GM19395 (cell line): ENCODE measurements around the gene TACC2.

Experiments
- ATAC-seq: cut with Tn5 transposase; IDR thresholded peaks from one replicate; pipeline ENCODE4 v1.9.1; 2021; ENCODE audit warnings: mild to moderate bottlenecking, moderate library complexity; ENCODE audit not compliant: unreplicated experiment

TACC2 gene

DNA sequence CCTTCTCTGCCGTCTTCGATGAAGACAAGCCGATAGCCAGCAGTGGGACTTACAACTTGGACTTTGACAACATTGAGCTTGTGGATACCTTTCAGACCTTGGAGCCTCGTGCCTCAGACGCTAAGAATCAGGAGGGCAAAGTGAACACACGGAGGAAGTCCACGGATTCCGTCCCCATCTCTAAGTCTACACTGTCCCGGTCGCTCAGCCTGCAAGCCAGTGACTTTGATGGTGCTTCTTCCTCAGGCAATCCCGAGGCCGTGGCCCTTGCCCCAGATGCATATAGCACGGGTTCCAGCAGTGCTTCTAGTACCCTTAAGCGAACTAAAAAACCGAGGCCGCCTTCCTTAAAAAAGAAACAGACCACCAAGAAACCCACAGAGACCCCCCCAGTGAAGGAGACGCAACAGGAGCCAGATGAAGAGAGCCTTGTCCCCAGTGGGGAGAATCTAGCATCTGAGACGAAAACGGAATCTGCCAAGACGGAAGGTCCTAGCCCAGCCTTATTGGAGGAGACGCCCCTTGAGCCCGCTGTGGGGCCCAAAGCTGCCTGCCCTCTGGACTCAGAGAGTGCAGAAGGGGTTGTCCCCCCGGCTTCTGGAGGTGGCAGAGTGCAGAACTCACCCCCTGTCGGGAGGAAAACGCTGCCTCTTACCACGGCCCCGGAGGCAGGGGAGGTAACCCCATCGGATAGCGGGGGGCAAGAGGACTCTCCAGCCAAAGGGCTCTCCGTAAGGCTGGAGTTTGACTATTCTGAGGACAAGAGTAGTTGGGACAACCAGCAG lies 221.7 kb downstream of the TACC2 start:
- ATAC-seq, result no peak

DNA sequence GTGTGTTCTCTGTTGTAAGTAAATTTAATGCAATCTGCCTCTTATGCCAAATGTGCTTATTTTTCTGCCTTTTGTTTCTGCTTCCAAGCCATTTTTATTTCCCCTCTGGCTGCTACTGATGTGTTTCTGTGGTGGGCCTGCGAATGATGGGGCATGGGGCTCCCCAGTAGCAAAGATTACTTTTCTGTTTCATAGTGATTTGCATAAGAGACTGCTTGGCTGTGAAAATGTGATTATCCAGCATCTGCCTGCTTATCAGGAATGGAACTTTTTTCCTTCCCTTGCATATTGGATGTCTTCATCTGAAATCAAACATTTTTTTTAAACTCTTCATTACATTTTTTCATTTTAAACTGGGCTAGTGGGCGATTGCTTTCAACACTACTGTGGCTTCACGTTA lies 224.4 kb downstream of the TACC2 start:
- no peak for ATAC-seq

DNA sequence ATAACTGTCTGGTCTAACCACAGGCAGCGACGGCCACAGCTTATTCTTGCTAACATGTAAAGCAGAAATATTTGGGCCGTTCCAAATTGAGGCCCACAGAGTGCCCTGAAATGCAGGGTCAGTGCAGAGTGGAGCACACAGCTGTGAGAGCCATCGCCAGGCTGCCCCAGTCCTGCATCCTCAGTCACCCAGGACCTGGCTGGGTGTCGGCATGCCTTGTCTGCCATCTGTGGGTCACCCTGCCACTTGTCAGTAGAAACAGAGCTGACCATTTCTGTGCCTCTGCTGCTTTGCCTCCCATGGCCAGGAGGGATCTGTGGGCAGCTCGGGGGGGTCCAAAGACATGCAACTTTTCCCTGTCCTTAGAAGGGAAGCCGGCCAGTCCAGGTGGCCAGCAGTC lies 224.8 kb downstream of the TACC2 start:
- ATAC-seq, result no peak

DNA sequence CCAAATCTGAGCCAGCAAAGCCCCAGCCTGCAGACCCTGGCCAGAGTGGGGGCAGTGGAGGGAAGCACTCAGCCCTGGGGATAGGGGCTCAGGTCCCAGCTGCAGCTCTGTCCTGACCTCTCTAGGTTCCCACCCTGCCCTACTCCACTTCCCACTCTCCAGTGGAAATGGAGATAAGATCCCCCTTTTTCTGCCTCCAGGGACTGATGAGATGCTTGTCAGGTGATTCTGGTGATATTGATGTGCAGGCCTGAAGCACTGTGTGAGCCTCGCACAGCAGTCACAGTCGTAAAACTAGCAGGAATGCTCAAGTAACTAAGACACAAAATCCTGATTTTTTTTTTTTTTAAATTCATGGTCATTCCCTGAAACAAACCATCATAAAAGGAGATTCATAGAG lies 227.1 kb downstream of the TACC2 start:
- no peak for ATAC-seq

DNA sequence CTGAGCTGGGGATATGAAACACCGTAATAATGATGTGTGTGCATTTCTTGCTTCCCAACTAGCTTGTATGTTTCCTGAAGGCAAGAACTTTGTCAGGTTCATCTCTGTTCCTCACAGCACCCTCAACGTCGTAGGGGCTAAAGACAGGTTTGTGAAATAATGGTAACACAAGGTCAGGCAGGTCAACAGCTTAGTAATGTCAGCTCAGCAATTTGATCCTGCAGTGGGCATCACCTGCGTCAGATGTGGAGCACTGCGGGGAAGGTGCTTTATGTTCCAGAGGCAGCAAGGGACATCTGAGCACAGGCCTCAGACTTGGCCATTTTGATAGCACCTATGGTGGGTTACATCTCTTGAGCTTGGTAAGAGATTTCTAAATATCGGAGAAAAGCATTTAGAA lies 230.4 kb downstream of the TACC2 start:
- no peak for ATAC-seq

DNA sequence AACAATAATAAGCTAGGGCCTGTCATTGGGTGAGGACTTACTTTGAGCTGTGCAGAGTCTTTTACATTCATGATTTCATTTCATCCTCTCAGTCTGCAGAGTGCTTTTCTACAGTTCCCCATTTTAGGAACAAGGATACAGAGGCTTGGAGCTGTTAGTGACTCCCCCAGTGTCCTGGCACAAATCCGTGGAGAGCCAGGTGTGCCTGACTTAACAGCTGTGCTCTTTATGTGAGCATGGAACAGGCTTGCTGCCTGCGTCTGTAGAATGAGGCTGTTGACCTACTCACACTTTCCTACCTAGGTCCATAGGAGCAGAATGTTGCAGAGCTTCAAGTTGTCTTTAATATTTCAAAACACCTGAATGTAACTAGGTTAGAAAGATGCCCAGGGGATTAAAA lies 231.8 kb downstream of the TACC2 start:
- no peak for ATAC-seq

DNA sequence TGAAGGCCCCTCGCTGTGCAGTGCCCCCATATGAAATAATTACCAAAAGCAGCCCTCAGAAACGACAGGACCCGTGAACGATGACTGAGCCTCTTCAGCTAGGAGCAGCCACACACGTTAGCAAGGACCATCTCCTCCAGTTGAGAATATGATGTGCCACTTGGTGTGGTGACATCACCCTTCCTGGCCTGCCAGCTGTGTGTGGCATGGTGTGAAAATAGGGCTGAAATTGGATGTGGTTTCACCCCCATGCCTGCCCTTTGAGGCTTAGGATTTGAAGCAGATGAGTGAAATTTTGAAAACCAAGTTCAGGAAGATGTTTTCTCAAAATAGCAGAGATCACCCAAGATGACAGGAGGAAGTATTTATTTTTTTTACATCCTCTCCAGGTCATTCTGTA lies 233.0 kb downstream of the TACC2 start:
- ATAC-seq, result no peak

DNA sequence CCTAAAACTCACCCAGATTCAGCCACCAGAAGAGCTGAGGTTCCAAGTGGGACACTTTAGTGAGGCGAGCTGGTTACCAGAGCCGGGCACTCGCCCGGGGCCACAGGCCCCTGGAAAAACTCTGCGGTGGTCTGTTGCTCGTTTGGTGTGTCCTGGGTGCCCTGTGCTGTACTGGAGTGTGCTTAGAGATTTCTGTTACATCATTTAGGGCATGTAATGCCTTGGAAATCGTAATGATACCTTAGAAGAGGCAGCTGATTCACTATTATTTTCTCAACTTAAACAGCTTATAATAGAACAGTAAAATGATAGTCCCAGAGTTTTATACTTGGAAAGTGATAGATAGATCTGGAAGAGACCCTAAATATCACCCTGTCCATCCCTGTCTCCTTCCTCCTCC lies 233.7 kb downstream of the TACC2 start:
- ATAC-seq, result no peak

DNA sequence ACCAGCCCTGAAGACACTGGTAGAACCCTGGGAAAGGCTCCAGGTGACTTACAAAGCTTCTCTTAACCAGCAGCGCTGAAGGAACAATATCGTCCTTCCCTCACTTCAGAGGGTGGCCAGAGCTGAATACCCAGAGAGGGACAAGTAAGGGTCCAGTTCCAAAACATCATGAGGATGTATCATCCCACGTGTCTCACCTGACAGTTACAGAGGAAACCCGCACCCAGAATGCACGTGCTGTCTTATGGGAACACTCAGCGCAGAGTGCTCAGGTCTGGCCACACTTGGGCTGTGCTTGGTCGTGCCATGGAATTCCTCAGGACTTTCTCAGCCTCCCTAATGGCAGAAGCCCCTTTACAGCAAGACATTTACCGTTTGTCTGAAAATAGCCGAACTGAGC lies 235.2 kb downstream of the TACC2 start:
- ATAC-seq, result no peak

DNA sequence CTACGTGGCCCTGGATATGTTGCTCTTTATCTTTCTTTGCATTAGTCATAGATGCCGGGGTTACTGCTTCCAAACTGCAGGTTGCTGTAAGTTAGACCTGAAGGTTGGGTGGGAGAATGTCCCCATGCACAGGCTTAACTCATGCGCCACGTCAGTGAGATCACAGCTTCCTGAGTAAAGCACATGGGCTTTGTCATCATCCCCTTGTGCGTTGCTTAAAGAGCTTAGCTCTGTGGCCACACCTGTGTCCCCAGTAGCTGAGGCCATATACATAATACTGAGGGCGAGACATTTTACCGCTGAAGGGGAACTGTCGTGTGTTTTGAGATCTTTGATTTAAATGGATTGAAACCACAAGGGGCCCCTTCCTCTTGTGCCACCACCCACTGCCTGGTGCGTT lies 236.4 kb downstream of the TACC2 start:
- ATAC-seq, result no peak

DNA sequence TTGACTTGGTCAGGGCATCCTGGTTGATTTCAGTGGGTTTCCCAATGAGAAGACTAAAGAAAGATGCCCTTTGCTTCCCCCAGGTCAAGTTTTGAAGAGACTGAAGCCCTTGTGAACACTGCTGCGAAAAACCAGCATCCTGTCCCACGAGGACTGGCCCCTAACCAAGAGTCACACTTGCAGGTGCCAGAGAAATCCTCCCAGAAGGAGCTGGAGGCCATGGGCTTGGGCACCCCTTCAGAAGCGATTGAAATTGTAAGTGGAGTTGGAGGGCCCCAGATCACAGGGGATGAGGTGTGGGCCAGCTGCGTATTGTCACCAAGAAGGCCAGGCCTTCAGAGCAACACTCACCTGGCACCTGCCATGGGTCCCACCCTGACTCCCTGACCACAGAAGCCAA lies 238.8 kb downstream of the TACC2 start:
- ATAC-seq, result no peak

DNA sequence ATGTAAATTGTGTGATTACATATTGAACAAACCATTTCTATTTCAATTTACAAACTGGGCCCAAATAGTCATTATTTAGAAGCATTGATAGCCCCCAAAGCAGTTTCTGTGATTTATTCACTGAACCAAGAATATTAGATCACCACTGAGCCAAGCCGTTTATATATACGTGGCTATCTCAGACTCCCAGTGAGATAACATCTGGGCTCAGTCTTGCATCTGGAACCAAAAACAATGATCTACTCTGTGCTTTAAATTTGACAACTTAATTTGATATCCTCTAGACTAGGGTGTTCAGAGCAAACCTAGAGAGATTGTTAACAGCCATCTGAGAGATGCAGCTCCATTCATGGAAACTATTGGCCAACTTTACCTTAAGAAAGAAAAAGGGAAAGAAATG lies 240.7 kb downstream of the TACC2 start:
- ATAC-seq, result no peak

DNA sequence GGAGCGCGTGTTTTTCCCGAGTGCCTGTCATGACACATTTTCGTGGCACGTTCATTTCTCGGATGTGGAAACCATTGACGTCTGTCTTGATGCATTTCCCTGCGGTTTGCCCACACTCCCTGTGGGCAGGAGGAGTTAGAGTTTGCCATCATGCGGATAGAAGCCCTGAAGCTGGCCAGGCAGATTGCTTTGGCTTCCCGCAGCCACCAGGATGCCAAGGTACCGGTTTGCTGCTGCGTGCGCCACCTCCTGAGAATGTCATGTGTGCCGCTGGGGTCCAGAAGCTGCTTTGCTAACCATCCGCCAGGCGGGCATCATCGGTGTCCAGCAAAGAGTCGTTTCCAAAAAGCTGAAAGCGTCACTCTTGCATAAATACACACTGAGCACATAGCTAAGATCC lies 241.3 kb downstream of the TACC2 start:
- ATAC-seq, result no peak

DNA sequence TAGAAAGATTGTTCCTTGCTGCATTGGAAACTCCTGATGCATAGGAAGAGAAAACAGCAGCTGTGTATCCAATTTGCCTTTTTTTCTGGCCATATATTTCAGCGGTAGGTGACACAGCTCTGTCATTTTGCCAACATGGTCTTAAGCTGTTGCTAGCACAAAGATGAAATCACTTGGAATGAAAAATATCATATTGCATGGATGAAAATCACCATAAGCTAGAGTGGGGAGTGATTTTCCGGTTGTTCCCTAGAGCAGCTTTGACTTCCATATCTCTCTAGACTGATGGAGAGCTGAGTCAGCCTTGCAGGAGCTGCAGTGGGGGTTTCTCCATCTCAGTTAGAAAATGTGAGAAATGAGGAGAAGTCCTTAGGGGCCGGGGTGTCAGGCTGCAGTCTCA lies 243.8 kb downstream of the TACC2 start:
- no peak for ATAC-seq

DNA sequence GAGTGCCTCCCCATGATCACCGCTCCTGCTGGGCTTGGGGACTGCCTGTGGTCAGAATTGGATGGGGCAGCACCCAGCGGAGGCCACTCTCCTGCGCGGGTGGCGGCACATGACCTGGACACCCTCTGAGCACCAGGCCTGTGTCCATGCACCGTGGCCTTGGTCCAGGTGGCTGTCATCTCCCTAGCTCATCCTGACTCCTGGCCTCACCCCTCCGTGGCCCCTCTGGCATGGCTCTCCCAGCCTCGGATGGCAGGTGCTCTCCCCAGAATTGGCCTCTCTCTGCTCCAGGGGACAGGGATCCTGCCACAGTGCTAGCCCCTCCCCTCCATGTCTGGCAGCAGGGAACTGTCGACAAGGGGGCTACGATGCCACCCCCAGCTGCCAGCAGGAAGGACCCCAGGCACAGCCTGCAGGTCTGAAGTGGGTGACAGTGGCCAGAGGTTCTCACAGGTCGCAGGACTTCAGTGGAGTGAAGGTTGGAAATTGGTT lies 244.9 kb downstream of the TACC2 start:
- ATAC-seq, result no peak

DNA sequence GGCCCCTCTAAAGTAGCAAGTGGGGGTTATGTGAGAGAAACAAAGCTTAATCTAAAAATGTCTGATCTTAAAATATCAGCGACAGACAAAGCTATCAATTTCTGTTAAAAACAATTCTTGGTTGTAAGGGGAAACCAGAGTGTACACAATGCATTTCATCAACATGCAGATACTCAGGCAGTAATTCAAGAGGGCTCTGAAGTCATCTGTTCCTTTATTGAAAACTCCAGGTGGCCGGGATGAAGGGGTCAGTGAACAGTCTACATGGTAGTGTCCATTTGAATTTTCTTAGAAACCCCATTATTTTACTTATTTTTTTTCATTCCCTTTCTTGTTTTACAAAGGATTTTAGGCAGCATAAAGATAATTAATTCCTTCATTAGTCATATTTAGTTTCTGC lies 245.5 kb downstream of the TACC2 start:
- no peak for ATAC-seq

DNA sequence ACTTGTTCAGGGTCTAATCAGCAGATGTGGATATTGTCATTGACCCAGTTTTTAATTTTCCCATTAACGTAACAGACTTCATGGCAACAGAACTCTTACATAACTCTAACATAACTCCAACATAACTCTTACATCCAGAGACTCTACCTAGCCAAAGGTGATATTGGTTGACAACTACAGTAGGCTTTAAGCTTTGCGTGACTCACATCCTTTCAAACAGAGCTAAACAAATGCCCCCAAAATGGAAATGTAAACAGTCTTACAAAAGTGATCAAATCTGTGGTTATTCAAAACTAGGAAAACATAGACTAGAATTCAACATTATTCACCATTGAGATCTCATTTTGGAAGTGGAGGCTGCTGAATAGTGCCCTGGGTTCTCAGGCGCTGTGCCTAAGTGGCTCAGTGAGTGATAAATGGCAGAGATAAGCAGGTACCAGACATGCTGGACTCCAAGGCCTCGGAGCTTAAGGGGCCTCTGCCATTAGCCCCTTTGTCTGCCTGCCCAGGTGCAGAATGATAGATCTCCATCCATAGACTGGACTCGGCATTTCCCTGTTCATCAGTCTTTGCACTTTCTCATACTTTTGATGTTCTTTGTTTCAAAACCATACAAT lies 247.8 kb downstream of the TACC2 start:
- no peak for ATAC-seq

DNA sequence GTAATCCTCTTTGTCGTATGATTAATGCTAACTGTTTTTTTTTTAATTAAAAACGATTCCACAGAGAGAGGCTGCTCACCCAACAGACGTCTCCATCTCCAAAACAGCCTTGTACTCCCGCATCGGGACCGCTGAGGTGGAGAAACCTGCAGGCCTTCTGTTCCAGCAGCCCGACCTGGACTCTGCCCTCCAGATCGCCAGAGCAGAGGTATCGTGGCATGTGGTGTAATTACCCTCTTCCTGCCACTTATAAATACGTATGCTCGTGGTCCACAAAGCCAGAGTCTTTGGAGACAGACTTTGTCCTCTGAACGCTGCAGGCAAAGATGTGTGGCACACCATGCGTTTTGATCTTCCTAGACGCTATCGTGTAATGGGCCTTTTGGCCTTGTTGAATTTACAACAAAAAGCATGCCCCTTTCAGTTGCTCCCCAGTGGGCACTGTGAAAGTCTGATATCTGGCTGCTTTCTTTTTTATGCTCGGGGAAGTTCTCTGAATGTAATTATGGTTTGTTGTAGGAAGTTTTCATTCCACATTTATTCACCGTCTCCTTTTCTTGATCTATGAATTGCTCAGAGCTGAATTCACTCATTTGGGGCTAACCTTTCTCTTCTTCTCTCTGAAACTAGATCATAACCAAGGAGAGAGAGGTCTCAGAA lies 248.5 kb downstream of the TACC2 start:
- no peak for ATAC-seq

DNA sequence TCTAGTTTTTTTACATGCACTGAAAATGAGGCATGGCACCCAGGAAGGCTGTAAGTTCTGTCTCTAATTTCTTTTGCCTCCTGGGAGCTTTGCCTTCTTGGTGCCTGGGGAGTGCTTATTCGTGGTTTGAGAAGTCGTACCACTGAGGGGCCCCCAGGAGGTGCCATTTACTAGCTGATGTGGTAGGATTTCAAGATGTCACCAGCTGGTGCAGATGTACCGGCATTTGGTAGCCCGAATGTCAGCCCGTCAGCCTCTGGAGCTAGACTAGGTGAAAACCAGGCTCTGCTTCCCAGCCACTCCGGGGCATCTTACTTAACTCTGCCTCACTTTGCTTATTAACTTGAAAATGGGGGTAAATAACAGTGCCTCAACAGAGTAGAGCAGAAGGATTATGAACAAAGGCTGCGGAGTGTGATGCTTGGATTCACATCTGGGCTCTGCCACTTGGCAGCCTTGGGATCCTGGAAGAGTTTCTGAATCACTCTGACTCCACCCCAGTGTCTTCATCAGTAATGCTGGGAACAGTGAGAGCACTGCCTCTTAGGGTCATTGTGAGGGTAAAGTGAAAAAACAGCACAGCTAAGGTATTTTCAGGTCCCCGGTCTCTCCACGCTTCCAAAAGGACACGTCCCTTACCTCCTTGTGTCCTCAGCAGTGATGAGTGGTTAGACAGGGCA lies 250.8 kb downstream of the TACC2 start:
- no peak for ATAC-seq

DNA sequence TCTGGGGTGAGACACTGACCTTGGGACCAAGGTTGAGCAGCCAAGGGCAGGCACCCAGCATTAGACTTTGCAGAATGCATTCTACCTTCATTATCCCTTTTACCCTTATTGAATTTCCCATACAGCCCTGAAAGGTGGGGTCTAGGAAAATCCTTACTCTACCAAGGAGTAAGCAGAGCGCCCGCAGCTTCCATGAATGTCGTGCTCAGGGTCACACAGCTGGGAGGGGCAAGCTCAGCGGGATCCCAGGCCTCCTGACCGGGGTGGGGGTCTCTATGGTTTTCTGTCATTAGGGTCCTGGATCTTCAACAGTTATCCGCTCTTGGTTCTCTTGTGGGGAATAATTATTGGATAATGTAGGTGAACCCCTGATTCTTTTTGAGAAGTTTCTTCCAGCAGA lies 251.4 kb downstream of the TACC2 start:
- ATAC-seq, result no peak

DNA sequence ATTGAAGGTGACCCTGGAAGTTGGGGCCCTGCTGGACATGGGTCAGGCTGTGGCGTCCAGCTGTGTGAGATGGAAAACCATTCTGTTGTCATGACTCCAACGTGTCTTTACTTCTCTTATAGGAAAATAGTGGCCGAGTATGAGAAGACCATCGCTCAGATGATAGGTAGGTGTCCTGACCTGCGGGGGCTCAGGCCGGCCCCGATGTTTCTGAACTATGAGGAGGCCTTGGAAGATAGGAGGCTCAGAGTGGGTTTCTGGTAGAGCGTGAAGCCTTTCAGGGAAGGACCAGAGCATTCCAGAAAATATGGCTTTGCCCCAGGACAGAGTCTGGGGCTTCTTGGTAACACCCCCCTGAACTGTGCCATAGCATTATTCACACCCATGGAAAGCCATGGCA lies 252.9 kb downstream of the TACC2 start:
- no peak for ATAC-seq

DNA sequence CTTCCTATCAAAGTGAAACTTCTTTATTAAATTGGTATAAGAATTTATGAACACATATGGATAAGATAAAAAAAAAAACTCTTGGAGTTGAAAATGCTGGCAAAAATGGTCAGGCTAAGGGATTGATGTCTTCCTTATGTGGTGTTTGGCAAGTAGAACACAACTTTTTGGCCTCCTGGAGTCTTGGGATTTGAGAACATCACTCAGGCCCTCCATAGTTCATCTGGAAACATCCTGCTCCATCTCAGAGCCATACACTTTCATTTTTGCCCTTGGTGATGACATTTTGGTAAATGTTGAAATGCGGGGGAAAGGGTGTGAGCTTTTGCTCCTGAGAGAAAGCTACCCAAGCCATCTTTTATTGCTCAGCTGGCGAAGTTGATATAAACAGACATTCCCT lies 254.6 kb downstream of the TACC2 start:
- ATAC-seq, result no peak
